ENCODE results near the gene TMEM37. TPM values are rescaled to one million over a fixed set of nuclear protein-coding genes. Genes with fewer than 3 reads are reported as not detected.
A peak's percentile ranks its signal among the peaks of the same experiment; 100 is the strongest.

Gene TMEM37
- total and polyA plus RNA-seq, 9 of the 15 experiments (the other 6 are each of a cell fraction or from before 2014, with no cell fraction given) = 0.03 to 0.64 (median 0.31) TPM; not detected in 1

DNA sequence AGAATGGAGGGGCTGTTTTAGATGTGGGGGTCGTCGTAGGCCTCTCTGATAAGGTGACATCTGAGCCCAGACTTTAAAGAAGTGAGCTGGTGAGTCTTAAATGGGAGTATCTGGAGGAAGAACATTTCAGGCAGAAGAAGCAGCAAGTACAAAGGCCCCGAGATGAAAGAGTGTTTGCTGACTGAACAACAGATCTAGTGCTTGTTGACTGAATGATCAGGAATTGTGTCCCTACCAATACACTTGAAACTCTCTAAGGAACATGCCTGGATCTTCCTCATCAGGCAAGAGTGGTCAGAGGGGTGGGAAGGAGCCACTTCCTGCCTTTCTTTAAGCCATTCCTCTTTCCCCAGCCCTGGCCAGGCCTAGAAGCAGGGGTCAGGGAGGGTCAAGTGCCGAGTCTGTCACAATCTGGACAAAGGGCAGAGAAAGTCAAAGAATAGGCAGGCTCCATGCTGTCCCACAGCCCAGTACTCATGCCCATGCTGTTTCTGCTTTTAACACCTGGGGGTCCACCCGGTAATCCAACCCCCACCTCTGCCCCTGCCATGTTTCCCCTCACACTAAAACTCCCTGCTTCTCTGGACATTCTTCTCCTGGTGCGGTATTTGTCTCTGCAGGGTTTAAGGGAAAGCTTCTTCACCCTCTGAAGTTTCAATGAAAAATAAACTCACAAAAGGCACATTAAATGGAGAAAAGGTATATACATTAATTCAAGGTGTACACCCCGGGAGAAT, 3.0 kb upstream of the TMEM37 start:
- H3K4me3 ChIP-seq = no peak overlapping the region
- no peak overlapping the region for H3K4me2 ChIP-seq (ENCODE audit: insufficient read depth, low read length)
- POLR2A ChIA-PET = no interaction called here
- DNase-seq (ENCODE audit: extremely low read depth in 1 of 4, low spot score in 3 of 4) = no peak
- H2AFZ ChIP-seq (ENCODE audit: low read depth, low read length) = no peak overlapping the region
- 45% methylated on average over 7 of the region's 7 CpGs for WGBS (ENCODE audit: insufficient coverage, low coverage, missing lambda C conversion rate)
- peaks cover 10 to 34% of the 10 kb centered on the region in 2 experiments; a peak in 4 of 5 replicates for H3K27me3 ChIP-seq (ENCODE audit: control insufficient read depth in 2 of 2, insufficient read depth in 2 of 2, low read length in 2 of 2)
- in situ Hi-C loops (cut with MboI) (no loop called here), intact Hi-C loops (cut with micrococcal nuclease) (no loop called here)
- H3K27ac ChIP-seq (ENCODE audit: extremely low read depth, low read depth, low read length) = no peak overlapping the region
- 0 out of 2 replicates have a peak, but pooled peaks cover under 1% of the 10 kb centered on the region for H4K20me1 ChIP-seq (replicated peaks; ENCODE audit: control insufficient read depth, insufficient read depth, low read length)
- TF ChIP-seq ZNF3 (CRISPR knock-in tag; IDR thresholded peaks at IDR 0.05) (peak; percentile 81; the same call in 1 of the 2 replicates), RFX7 (CRISPR knock-in tag; IDR thresholded peaks at IDR 0.05) (no peak)
- no peaks in the 10 kb centered on the region for H3K36me3 ChIP-seq (ENCODE audit: control insufficient read depth, insufficient read depth, low read length)
- no peak for ATAC-seq
- no TSS peak for BruUV-seq (replicated peaks)
- H3K79me2 ChIP-seq (ENCODE audit: control insufficient read depth, insufficient read depth, low read length) = no peaks in the 10 kb centered on the region
- CTCF ChIA-PET (ENCODE audit: low intra/inter-chr PET ratio) = no interaction called here
- H3K9me1 ChIP-seq (ENCODE audit: control insufficient read depth, insufficient read depth, low read length) = no peaks in the 10 kb centered on the region
- no peaks in the 10 kb centered on the region for H3K9me3 ChIP-seq (replicated peaks; ENCODE audit: control insufficient read depth, insufficient read depth, low read depth, low read length)
- FAIRE-seq = no peak
- H3K4me1 ChIP-seq (replicated peaks in 1 of 2; ENCODE audit: control insufficient read depth in 2 of 2, insufficient read depth in 2 of 2, low read length in 2 of 2) = peaks cover 9 to 33% of the 10 kb centered on the region in 2 experiments
- no peak overlapping the region for H3K9ac ChIP-seq (ENCODE audit: insufficient read depth in 1 of 2, low read depth in 2 of 2, low read length in 2 of 2)

DNA sequence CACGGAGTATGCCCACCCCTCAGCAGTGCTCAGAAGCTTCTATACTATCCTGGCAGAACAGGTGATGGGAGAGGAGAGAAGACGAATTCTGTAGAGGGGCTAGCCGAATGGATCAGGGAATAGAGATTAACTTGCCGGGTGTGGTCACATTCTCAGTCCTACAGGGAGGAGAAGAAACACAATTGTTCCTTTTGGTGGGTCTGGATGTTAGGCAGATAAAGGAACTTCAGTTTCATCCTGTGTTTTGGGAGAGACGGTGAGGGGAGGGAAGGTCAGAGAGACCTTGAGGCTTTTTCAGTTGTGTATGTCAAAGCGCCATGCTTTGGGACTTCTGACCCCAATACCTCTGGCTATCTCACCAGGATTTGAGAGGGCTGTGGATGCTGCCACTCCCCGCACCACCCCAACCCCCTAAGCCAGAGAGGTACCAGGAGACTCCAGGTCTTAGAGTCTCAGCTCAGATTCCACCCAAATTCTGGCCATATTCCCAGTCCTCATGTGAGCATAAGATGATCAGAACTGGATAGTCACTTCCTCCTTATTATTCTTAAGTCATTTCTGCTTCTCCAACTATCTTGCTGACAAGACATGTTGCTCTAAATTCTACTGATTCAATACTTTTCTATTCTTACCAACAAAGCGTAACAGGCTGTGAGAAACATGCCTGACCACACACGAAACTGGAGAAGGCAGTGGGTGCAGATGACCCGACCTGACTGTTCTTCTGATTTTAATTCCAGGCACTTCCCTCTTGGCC, 2.3 kb upstream of the TMEM37 start:
- Histone ChIP-seq H2AFZ (ENCODE audit: low read depth, low read length) (no peak overlapping the region), H3K9ac (ENCODE audit: insufficient read depth in 1 of 2, low read depth in 2 of 2, low read length in 2 of 2) (no peak overlapping the region), H3K27me3 (ENCODE audit: control insufficient read depth in 2 of 2, insufficient read depth in 2 of 2, low read length in 2 of 2) (peaks cover 10 to 30% of the 10 kb centered on the region in 2 experiments; a peak in 4 of 5 replicates), H3K4me3 (no peak overlapping the region), H3K9me3 (replicated peaks; ENCODE audit: control insufficient read depth, insufficient read depth, low read depth, low read length) (no peaks in the 10 kb centered on the region), H3K36me3 (ENCODE audit: control insufficient read depth, insufficient read depth, low read length) (no peaks in the 10 kb centered on the region), H4K20me1 (replicated peaks; ENCODE audit: control insufficient read depth, insufficient read depth, low read length) (0 out of 2 replicates have a peak, but pooled peaks cover 3% of the 10 kb centered on the region), H3K4me2 (ENCODE audit: insufficient read depth, low read length) (no peak overlapping the region), H3K4me1 (replicated peaks in 1 of 2; ENCODE audit: control insufficient read depth in 2 of 2, insufficient read depth in 2 of 2, low read length in 2 of 2) (peaks cover 9 to 33% of the 10 kb centered on the region in 2 experiments), H3K27ac (ENCODE audit: extremely low read depth, low read depth, low read length) (no peak overlapping the region), H3K9me1 (ENCODE audit: control insufficient read depth, insufficient read depth, low read length) (no peaks in the 10 kb centered on the region), H3K79me2 (ENCODE audit: control insufficient read depth, insufficient read depth, low read length) (no peaks in the 10 kb centered on the region)
- FAIRE-seq = no peak
- peak in 1 of 4 experiments; percentile 5 for DNase-seq (ENCODE audit: extremely low read depth in 1 of 4, low spot score in 3 of 4)
- ChIA-PET CTCF (ENCODE audit: low intra/inter-chr PET ratio) (no interaction called here), POLR2A (interaction anchor here (0.6 kb wide), 1 partner anchor 86 kb away, joined by 3 read pairs; no protein-coding TSS in a partner anchor)
- ATAC-seq = no peak
- intact Hi-C loops (cut with micrococcal nuclease) = no loop called here
- BruUV-seq (replicated peaks) = no TSS peak
- in situ Hi-C loops (cut with MboI) = no loop called here
- 42% methylated on average over 9 of the region's 10 CpGs for WGBS (ENCODE audit: insufficient coverage, low coverage, missing lambda C conversion rate)
- TF ChIP-seq ZNF316 (IDR thresholded peaks at IDR 0.05) (peak; percentile 68), MAFG (tag; conservative IDR thresholded peaks at IDR 0.05) (peak; percentile 32; the same call in 1 of the 2 replicates), KDM2B (CRISPR knock-in tag; IDR thresholded peaks at IDR 0.05) (no peak), BHLHE40 (IDR thresholded peaks at IDR 0.05; ENCODE audit: low read length) (0 out of 2 replicates have a peak, but pooled peaks have one; percentile 31), SOX6 (IDR thresholded peaks at IDR 0.05) (peak; percentile 25; the same call in 1 of the 2 replicates), SPI1 (IDR thresholded peaks at IDR 0.05; ENCODE audit: borderline replicate concordance, low read depth, low read length) (peak; percentile 55; the same call in 1 of the 2 replicates)

Measured in K562 (cell line).